Measurements from ENCODE around the gene SNORC. TPM values are rescaled to one million over a fixed set of nuclear protein-coding genes. Genes with fewer than 3 reads are reported as not detected.

SNORC gene
- total RNA-seq, 3 donors from 2014 or later (not counting 1 experiment from before 2014, with no cell fraction given): 0.47 to 1.0 (median 0.98) TPM

GRCh38 chr2:232852676-232853075, 17.4 kb upstream of the SNORC start:
- no peak overlapping the region for H3K27ac Mint-ChIP-seq
- H3K36me3 Mint-ChIP-seq: peaks cover 28% of the 10 kb centered on the region
- H3K27ac ChIP-seq (ENCODE audit: low read length): no peak overlapping the region
- WGBS (ENCODE audit: insufficient coverage): no CpG with 5 or more reads among the region's 2 CpGs
- DNase-seq: no peak
- peaks cover 3 to 5% of the 10 kb centered on the region in 2 donors for H3K4me1 Mint-ChIP-seq
- no peak overlapping the region for H3K4me3 ChIP-seq (ENCODE audit: low read length)
- no peaks in the 10 kb centered on the region for H3K27me3 ChIP-seq (ENCODE audit: control insufficient read depth, insufficient read depth, low read length)
- no peaks in the 10 kb centered on the region for H3K27me3 Mint-ChIP-seq (ENCODE audit: low read depth in 2 of 2)
- no peaks in the 10 kb centered on the region for H3K9me3 Mint-ChIP-seq
- intact Hi-C loops (cut with micrococcal nuclease): loop anchor here (1.0 to 5.0 kb wide), 3 partner anchors 399 to 860 kb away; partner anchors contain the start of genes ATG16L1 and UGT1A5
- ATAC-seq: no peak
- TF ChIP-seq CTCF (IDR thresholded peaks at IDR 0.05): no peak
- peaks cover 63% of the 10 kb centered on the region for H3K36me3 ChIP-seq (ENCODE audit: control insufficient read depth, insufficient read depth, low read length)
- no peaks in the 10 kb centered on the region for H3K9me3 ChIP-seq (ENCODE audit: control insufficient read depth, insufficient read depth, low read length)
- H3K4me1 ChIP-seq (ENCODE audit: control insufficient read depth, insufficient read depth, low read length): no peaks in the 10 kb centered on the region
- no peak overlapping the region for H3K4me3 Mint-ChIP-seq

GRCh38 chr2:232854082-232854481, 16.0 kb upstream of the SNORC start:
- peak overlapping the region in 1 of 2 donors; percentile 73 for H3K27ac Mint-ChIP-seq
- DNase-seq: no peak

GRCh38 chr2:232857158-232857563, 12.9 kb upstream of the SNORC start:
- ATAC-seq: no peak
- Mint-ChIP-seq H3K9me3 (no peaks in the 10 kb centered on the region), H3K27ac (no peak overlapping the region), H3K36me3 (peaks cover 19% of the 10 kb centered on the region), H3K4me3 (no peak overlapping the region), H3K27me3 (ENCODE audit: low read depth in 2 of 2) (no peaks in the 10 kb centered on the region), H3K4me1 (peaks cover 5 to 7% of the 10 kb centered on the region in 2 donors)
- DNase-seq: no peak
- no peak overlapping the region for H3K27ac ChIP-seq (ENCODE audit: low read length)
- WGBS (ENCODE audit: insufficient coverage): 97% methylated on average over 4 of the region's 4 CpGs
- H3K4me3 ChIP-seq (ENCODE audit: low read length): no peak overlapping the region
- H3K36me3 ChIP-seq (ENCODE audit: control insufficient read depth, insufficient read depth, low read length): peaks cover 42% of the 10 kb centered on the region
- no peaks in the 10 kb centered on the region for H3K9me3 ChIP-seq (ENCODE audit: control insufficient read depth, insufficient read depth, low read length)
- H3K27me3 ChIP-seq (ENCODE audit: control insufficient read depth, insufficient read depth, low read length): no peaks in the 10 kb centered on the region
- TF ChIP-seq CTCF (IDR thresholded peaks at IDR 0.05): no peak
- no peaks in the 10 kb centered on the region for H3K4me1 ChIP-seq (ENCODE audit: control insufficient read depth, insufficient read depth, low read length)
- intact Hi-C loops (cut with micrococcal nuclease): no loop called here

More at GRCh38 chr2:232854082-232854481, 16.0 kb upstream of the SNORC start:
- intact Hi-C loops (cut with micrococcal nuclease): loop anchor here (5.0 kb wide), 1 partner anchor 858 kb away; the partner anchor contains the start of gene UGT1A5
- TF ChIP-seq CTCF (IDR thresholded peaks at IDR 0.05): no peak
- Mint-ChIP-seq H3K4me3 (no peak overlapping the region), H3K36me3 (peaks cover 25% of the 10 kb centered on the region), H3K9me3 (no peaks in the 10 kb centered on the region), H3K27me3 (ENCODE audit: low read depth in 2 of 2) (no peaks in the 10 kb centered on the region), H3K4me1 (peaks cover 3 to 5% of the 10 kb centered on the region in 2 donors)
- ATAC-seq: no peak
- no peaks in the 10 kb centered on the region for H3K4me1 ChIP-seq (ENCODE audit: control insufficient read depth, insufficient read depth, low read length)
- no peaks in the 10 kb centered on the region for H3K9me3 ChIP-seq (ENCODE audit: control insufficient read depth, insufficient read depth, low read length)
- WGBS (ENCODE audit: insufficient coverage): 100% methylated on average over 5 of the region's 7 CpGs
- no peak overlapping the region for H3K4me3 ChIP-seq (ENCODE audit: low read length)
- H3K27me3 ChIP-seq (ENCODE audit: control insufficient read depth, insufficient read depth, low read length): no peaks in the 10 kb centered on the region
- H3K27ac ChIP-seq (ENCODE audit: low read length): no peak overlapping the region
- peaks cover 64% of the 10 kb centered on the region for H3K36me3 ChIP-seq (ENCODE audit: control insufficient read depth, insufficient read depth, low read length)

- Mint-ChIP-seq H3K27ac (no peak overlapping the region), H3K4me3 (no peak overlapping the region), H3K36me3 (peaks cover 19% of the 10 kb centered on the region), H3K4me1 (peaks cover 0 to 4% of the 10 kb centered on the region in 2 donors), H3K27me3 (ENCODE audit: low read depth in 2 of 2) (no peaks in the 10 kb centered on the region), H3K9me3 (no peaks in the 10 kb centered on the region)
- 93% methylated on average over 4 of the region's 4 CpGs for WGBS (ENCODE audit: insufficient coverage)
- no peak overlapping the region for H3K4me3 ChIP-seq (ENCODE audit: low read length)
- no peaks in the 10 kb centered on the region for H3K4me1 ChIP-seq (ENCODE audit: control insufficient read depth, insufficient read depth, low read length)
- H3K36me3 ChIP-seq (ENCODE audit: control insufficient read depth, insufficient read depth, low read length): peaks cover 38% of the 10 kb centered on the region
- ATAC-seq: no peak
- no peaks in the 10 kb centered on the region for H3K27me3 ChIP-seq (ENCODE audit: control insufficient read depth, insufficient read depth, low read length)
- no peak for DNase-seq
- intact Hi-C loops (cut with micrococcal nuclease): no loop called here
- TF ChIP-seq CTCF (IDR thresholded peaks at IDR 0.05): no peak
- H3K27ac ChIP-seq (ENCODE audit: low read length): no peak overlapping the region
- H3K9me3 ChIP-seq (ENCODE audit: control insufficient read depth, insufficient read depth, low read length): no peaks in the 10 kb centered on the region
These were observed 10.6 kb upstream of the SNORC start for GRCh38 chr2:232859385-232859916.

Measured in natural killer cell (primary cell).